GM21723 (cell line): Measurements from ENCODE around the gene NLGN4X.
"Not testable (repeated sequence)": the region's sequence is repeated elsewhere in the genome, so short reads cannot be mapped to it uniquely, and the experiment has no call there.

Experiments used
- ATAC-seq: cut with Tn5 transposase; IDR thresholded peaks from one replicate; pipeline ENCODE4 v1.9.1; 2021; ENCODE audit warnings: mild to moderate bottlenecking, moderate library complexity; ENCODE audit not compliant: unreplicated experiment

Gene NLGN4X

GRCh38 chrX:6015423-6015822, 213.2 kb downstream of the NLGN4X start:
- ATAC-seq = no peak

GRCh38 chrX:6012357-6012756, 216.3 kb downstream of the NLGN4X start:
- no peak for ATAC-seq

- no peak for ATAC-seq
Observed at GRCh38 chrX:6005856-6006255, 222.8 kb downstream of the NLGN4X start.

GRCh38 chrX:6004529-6004928, 224.1 kb downstream of the NLGN4X start:
- ATAC-seq = no peak

GRCh38 chrX:6002056-6002455, 226.6 kb downstream of the NLGN4X start:
- no peak for ATAC-seq

GRCh38 chrX:5998901-5999300, 229.8 kb downstream of the NLGN4X start:
- ATAC-seq = no peak

- no peak for ATAC-seq
Observed at GRCh38 chrX:5998456-5998855, 230.2 kb downstream of the NLGN4X start.

GRCh38 chrX:5991393-5991792, 237.3 kb downstream of the NLGN4X start:
- no peak for ATAC-seq

- ATAC-seq = no peak
Observed at GRCh38 chrX:5979338-5979737, 249.3 kb downstream of the NLGN4X start.

GRCh38 chrX:5976332-5976731, 252.3 kb downstream of the NLGN4X start:
- no peak for ATAC-seq

GRCh38 chrX:5971300-5971699, 257.4 kb downstream of the NLGN4X start:
- no peak for ATAC-seq

GRCh38 chrX:5965406-5965805, 263.3 kb downstream of the NLGN4X start:
- ATAC-seq = no peak

- no peak for ATAC-seq
Observed at GRCh38 chrX:5959286-5959685, 269.4 kb downstream of the NLGN4X start.

GRCh38 chrX:5958523-5958922, 270.1 kb downstream of the NLGN4X start:
- no peak for ATAC-seq

- ATAC-seq = no peak
Observed at GRCh38 chrX:5957506-5957905, 271.2 kb downstream of the NLGN4X start.

GRCh38 chrX:5936438-5936837, 292.2 kb downstream of the NLGN4X start:
- no peak for ATAC-seq

- no peak for ATAC-seq
Observed at GRCh38 chrX:5928224-5928623, 300.4 kb downstream of the NLGN4X start.

GRCh38 chrX:5916945-5917344, 311.7 kb downstream of the NLGN4X start:
- ATAC-seq = no peak

- no peak for ATAC-seq
Observed at GRCh38 chrX:5915783-5916182, 312.9 kb downstream of the NLGN4X start.

GRCh38 chrX:5907207-5907606, 321.5 kb downstream of the NLGN4X start:
- no peak for ATAC-seq

GRCh38 chrX:5903586-5904190, 325.0 kb downstream of the NLGN4X start:
- ATAC-seq = not testable (repeated sequence)

- ATAC-seq = no peak
Observed at GRCh38 chrX:5898463-5898862, 330.2 kb downstream of the NLGN4X start.

GRCh38 chrX:5891378-5891777, 337.3 kb downstream of the NLGN4X start:
- no peak for ATAC-seq
